ENCODE measurements around the gene KRTAP10-6.
"Not testable (repeated sequence)": the region's sequence is repeated elsewhere in the genome, so short reads cannot be mapped to it uniquely, and the experiment has no call there.

KRTAP10-6 gene

GRCh38 chr21:44618504-44618903 is 26.2 kb upstream of the KRTAP10-6 start:
- no peak for FAIRE-seq

GRCh38 chr21:44617071-44617501 is 24.8 kb upstream of the KRTAP10-6 start:
- no peak for DNase-seq (ENCODE audit: insufficient read length, low spot score)

More at GRCh38 chr21:44618504-44618903, 26.2 kb upstream of the KRTAP10-6 start:
- DNase-seq (ENCODE audit: insufficient read length, low spot score), result no peak

GRCh38 chr21:44616591-44616926 is 24.3 kb upstream of the KRTAP10-6 start:
- DNase-seq (ENCODE audit: insufficient read length, low spot score), result no peak
- no peak for FAIRE-seq

More at GRCh38 chr21:44617071-44617501, 24.8 kb upstream of the KRTAP10-6 start:
- FAIRE-seq, result no peak

- FAIRE-seq, result no peak
- DNase-seq (ENCODE audit: insufficient read length, low spot score), result no peak
Measured at GRCh38 chr21:44615911-44616590, 23.7 kb upstream of the KRTAP10-6 start.

GRCh38 chr21:44615466-44615865 is 23.2 kb upstream of the KRTAP10-6 start:
- FAIRE-seq (no peak), DNase-seq (ENCODE audit: insufficient read length, low spot score) (no peak)

GRCh38 chr21:44614961-44615391 is 22.7 kb upstream of the KRTAP10-6 start:
- FAIRE-seq (no peak), DNase-seq (ENCODE audit: insufficient read length, low spot score) (no peak)

GRCh38 chr21:44614161-44614631 is 21.9 kb upstream of the KRTAP10-6 start:
- no peak for FAIRE-seq
- no peak for DNase-seq (ENCODE audit: insufficient read length, low spot score)

GRCh38 chr21:44613386-44614155 is 21.3 kb upstream of the KRTAP10-6 start:
- DNase-seq (ENCODE audit: insufficient read length, low spot score) (no peak), FAIRE-seq (no peak)

GRCh38 chr21:44612669-44613229 is 20.4 kb upstream of the KRTAP10-6 start:
- DNase-seq (ENCODE audit: insufficient read length, low spot score) (no peak), FAIRE-seq (no peak)

GRCh38 chr21:44612029-44612486 is 19.8 kb upstream of the KRTAP10-6 start, which contains the start of gene KRTAP10-8:
Gene KRTAP10-8 (plus strand): TSS chr21:44612079. CDS start chr21:44612101, 22 bp downstream.
- DNase-seq (ENCODE audit: insufficient read length, low spot score) (no peak), FAIRE-seq (no peak)

- DNase-seq (ENCODE audit: insufficient read length, low spot score) (no peak), FAIRE-seq (no peak)
Measured at GRCh38 chr21:44611551-44611950, 19.2 kb upstream of the KRTAP10-6 start.

GRCh38 chr21:44610157-44610843 is 18.0 kb upstream of the KRTAP10-6 start:
- FAIRE-seq, result not testable (repeated sequence)

GRCh38 chr21:44609193-44609592 is 16.9 kb upstream of the KRTAP10-6 start:
- no peak for FAIRE-seq

More at GRCh38 chr21:44610157-44610843, 18.0 kb upstream of the KRTAP10-6 start:
- DNase-seq (ENCODE audit: insufficient read length, low spot score), result not testable (repeated sequence)

GRCh38 chr21:44606495-44606894 is 14.2 kb upstream of the KRTAP10-6 start:
- no peak for DNase-seq (ENCODE audit: insufficient read length, low spot score)
- no peak for FAIRE-seq

More at GRCh38 chr21:44609193-44609592, 16.9 kb upstream of the KRTAP10-6 start:
- no peak for DNase-seq (ENCODE audit: insufficient read length, low spot score)

GRCh38 chr21:44603911-44604310 is 11.6 kb upstream of the KRTAP10-6 start:
- FAIRE-seq (no peak), DNase-seq (ENCODE audit: insufficient read length, low spot score) (no peak)

GRCh38 chr21:44603109-44603875 is 11.0 kb upstream of the KRTAP10-6 start:
- no peak for FAIRE-seq
- DNase-seq (ENCODE audit: insufficient read length, low spot score), result no peak

GRCh38 chr21:44602463-44602850 is 10.2 kb upstream of the KRTAP10-6 start:
- DNase-seq (ENCODE audit: insufficient read length, low spot score) (no peak), FAIRE-seq (no peak)

- no peak for FAIRE-seq
Measured at GRCh38 chr21:44601596-44602462, 9.5 kb upstream of the KRTAP10-6 start.

GRCh38 chr21:44601091-44601490 is 8.8 kb upstream of the KRTAP10-6 start:
- not testable (repeated sequence) for FAIRE-seq; DNase-seq (ENCODE audit: insufficient read length, low spot score)

More at GRCh38 chr21:44601596-44602462, 9.5 kb upstream of the KRTAP10-6 start:
- DNase-seq (ENCODE audit: insufficient read length, low spot score), result no peak
